Ascending aorta (tissue), 2 donors: ENCODE data around the gene HACD2. TPM values are rescaled to one million over a fixed set of nuclear protein-coding genes. Genes with fewer than 3 reads are reported as not detected.

Experiments used
- DNase-seq, 2 donors: peaks; one replicate each; pipeline ENCODE4 v3.0.0-alpha.2; 2019; ENCODE audit warnings: low spot score in 2 of 2
- H3K27ac ChIP-seq, 2 donors: fragments of 200-600 bp; sonication (generic); one replicate each; pipeline ENCODE4 v1.5.1; 2016 to 2017; ENCODE audit warnings: mild to moderate bottlenecking in 1 of 2
- H3K27me3 ChIP-seq: fragments of 200-600 bp; sonication (generic); one replicate; pipeline ENCODE4 v1.5.1; 2017
- H3K36me3 ChIP-seq, 2 donors: fragments of 200-600 bp; sonication (generic); one replicate each; pipeline ENCODE4 v1.5.1; 2016
- H3K4me1 ChIP-seq, 2 donors: fragments of 200-600 bp; sonication (generic); one replicate each; pipeline ENCODE4 v1.5.1; 2016 to 2017; ENCODE audit warnings: mild to moderate bottlenecking in 1 of 2
- H3K4me3 ChIP-seq, 2 donors: fragments of 200-600 bp; sonication (generic); one replicate each; pipeline ENCODE4 v1.5.1; 2016 to 2017; ENCODE audit warnings: mild to moderate bottlenecking in 1 of 2
- H3K9me3 ChIP-seq, 2 donors: fragments of 200-600 bp; sonication (generic); one replicate each; pipeline ENCODE4 v1.5.1; 2016
- CTCF ChIP-seq, 3 experiments: fragments of 200-600 bp in 2 of 3; fragments of 450-650 bp in 1 of 3; sonication (generic) in 2 of 3; IDR thresholded peaks; one replicate each; pipeline ENCODE4 v1.5.1; 2016 to 2019; ENCODE audit warnings: antibody characterized with exemption in 3 of 3, mild to moderate bottlenecking in 1 of 3, moderate library complexity in 1 of 3
- intact Hi-C: fragments of 100-400 bp; cut with DNase I; formaldehyde crosslinking; loops from one replicate; pipeline ENCODE4 v1.15.1; 2023
- total RNA-seq: library from RNA; depleted of rRNA; stranded (reverse); fragments of >200 nt; gene quantifications from one replicate; pipeline ENCODE4 v1.1.0, GENCODE V29; 2016

The HACD2 gene
- total RNA-seq, 1 donor from 2014 or later = 10.2 TPM

GRCh38 chr3:123536153-123536895 is 48.5 kb downstream of the HACD2 start:
- Histone ChIP-seq H3K4me1 (no peaks in the 10 kb centered on the region), H3K36me3 (no peaks in the 10 kb centered on the region), H3K9me3 (no peaks in the 10 kb centered on the region), H3K4me3 (no peak overlapping the region), H3K27ac (no peak overlapping the region), H3K27me3 (no peaks in the 10 kb centered on the region)
- no peak for DNase-seq
- intact Hi-C loops = no loop called here
- no peak for TF ChIP-seq CTCF (IDR thresholded peaks at IDR 0.05)

DNA sequence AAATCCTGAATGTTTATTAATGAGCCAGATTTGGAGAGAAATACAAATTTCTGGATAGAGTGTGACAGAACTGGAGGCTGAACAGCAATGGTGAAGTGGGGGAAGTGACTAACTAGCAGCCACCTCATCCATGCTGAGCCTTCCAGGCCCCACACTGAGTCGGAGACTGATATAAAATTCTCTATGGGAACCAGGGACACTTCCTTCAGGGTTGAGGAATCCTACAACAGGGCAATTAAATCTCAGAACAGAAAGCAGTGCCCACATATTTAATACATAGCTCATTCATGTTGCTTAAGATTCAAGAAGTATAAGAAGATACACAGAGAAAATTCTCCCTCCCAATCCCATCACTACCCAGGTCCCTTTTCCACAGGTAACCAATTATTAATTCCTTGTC is 49.3 kb downstream of the HACD2 start:
- Histone ChIP-seq H3K4me1 (no peaks in the 10 kb centered on the region), H3K27me3 (no peaks in the 10 kb centered on the region), H3K27ac (no peak overlapping the region), H3K36me3 (no peaks in the 10 kb centered on the region), H3K4me3 (no peak overlapping the region), H3K9me3 (no peaks in the 10 kb centered on the region)
- no peak for DNase-seq
- no peak for TF ChIP-seq CTCF (IDR thresholded peaks at IDR 0.05)
- intact Hi-C loops = no loop called here

DNA sequence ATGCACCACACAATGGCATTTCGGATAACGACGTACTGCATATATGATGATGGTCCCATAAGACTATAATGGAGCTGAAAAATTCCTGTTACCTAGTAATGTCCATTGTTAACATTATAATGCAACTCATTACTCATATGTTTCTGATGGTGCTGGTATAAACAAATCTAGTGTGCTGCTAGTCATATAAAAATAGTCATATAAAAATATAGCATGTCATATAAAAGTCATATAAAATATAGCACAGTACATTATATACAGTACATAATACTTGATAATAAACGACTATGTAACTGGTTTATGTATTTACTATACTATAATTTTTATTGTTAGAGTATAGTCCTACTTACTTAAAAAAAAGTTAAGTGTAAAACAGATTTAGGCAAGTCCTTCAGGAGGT is 50.6 kb downstream of the HACD2 start:
- no peak overlapping the region for H3K4me3 ChIP-seq

DNA sequence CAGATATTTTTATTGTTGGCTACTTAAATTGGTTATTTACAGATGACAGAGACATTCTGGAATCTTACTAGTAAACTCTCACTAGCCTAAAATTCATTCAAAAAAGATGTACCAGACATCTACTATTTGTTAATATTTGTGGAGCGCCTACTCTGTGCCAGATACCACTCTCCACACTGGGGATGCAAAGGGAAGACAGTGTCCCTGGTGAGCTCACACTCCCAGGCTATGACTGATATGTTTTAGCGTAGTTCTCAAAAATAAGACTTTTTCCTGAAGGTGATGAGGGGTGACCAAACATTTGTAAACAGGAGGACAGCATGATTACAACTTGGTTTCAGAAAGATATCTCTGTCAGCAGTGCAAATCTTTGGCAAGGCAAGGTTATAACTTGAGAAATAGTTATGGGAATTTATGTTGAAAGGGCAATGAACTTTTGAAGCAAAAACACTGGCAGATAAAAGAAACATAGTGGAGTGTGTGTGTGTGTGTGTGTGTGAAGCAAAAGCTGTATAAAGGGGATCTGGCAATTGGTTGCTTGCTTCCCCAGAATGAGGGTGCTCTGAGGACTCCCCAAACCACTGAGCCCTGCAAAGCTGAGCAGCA is 51.2 kb downstream of the HACD2 start:
- no peaks in the 10 kb centered on the region for H3K4me1 ChIP-seq
- DNase-seq = no peak
- H3K9me3 ChIP-seq = no peaks in the 10 kb centered on the region
- H3K27me3 ChIP-seq = no peaks in the 10 kb centered on the region
- intact Hi-C loops = no loop called here
- no peak overlapping the region for H3K4me3 ChIP-seq
- H3K36me3 ChIP-seq = no peaks in the 10 kb centered on the region
- TF ChIP-seq CTCF (IDR thresholded peaks at IDR 0.05) = no peak
- H3K27ac ChIP-seq = no peak overlapping the region

More for the DNA sequence above, 50.6 kb downstream of the HACD2 start:
- Histone ChIP-seq H3K27me3 (no peaks in the 10 kb centered on the region), H3K27ac (no peak overlapping the region), H3K4me1 (no peaks in the 10 kb centered on the region), H3K36me3 (no peaks in the 10 kb centered on the region), H3K9me3 (no peaks in the 10 kb centered on the region)
- no peak for TF ChIP-seq CTCF (IDR thresholded peaks at IDR 0.05)
- intact Hi-C loops = no loop called here
- no peak for DNase-seq

DNA sequence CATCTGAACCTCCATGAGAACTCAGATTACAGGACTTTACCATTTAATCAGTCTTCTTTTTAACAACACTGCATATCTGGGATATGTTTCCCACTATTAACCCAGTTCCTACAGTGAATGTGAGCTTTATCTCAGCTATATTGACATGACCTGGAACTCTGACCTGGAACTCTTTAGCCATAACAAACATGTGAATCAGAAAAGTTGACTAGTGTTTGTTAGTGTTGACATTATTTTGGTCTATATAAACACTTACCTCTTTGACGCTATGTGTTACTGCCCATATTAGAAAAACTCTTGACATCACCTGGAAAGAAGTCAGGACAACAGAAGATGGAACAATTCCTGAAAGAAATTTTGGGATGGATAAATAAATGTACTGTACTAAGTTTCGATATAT is 56.7 kb downstream of the HACD2 start:
- Histone ChIP-seq H3K36me3 (peaks cover 3 to 10% of the 10 kb centered on the region in 2 donors), H3K27ac (no peak overlapping the region), H3K4me1 (no peaks in the 10 kb centered on the region), H3K27me3 (no peaks in the 10 kb centered on the region), H3K4me3 (no peak overlapping the region), H3K9me3 (no peaks in the 10 kb centered on the region)
- no peak for TF ChIP-seq CTCF (IDR thresholded peaks at IDR 0.05)
- intact Hi-C loops = no loop called here
- DNase-seq = no peak
